RKO (cell line): ENCODE measurements around the gene COL23A1.
"Not testable (repeated sequence)": the region's sequence is repeated elsewhere in the genome, so short reads cannot be mapped to it uniquely, and the experiment has no call there.

Experiments
- DNase-seq: peaks from one replicate; pipeline ENCODE4 v3.0.0-alpha.2; 2016; ENCODE audit warnings: low spot score

Gene COL23A1

DNA sequence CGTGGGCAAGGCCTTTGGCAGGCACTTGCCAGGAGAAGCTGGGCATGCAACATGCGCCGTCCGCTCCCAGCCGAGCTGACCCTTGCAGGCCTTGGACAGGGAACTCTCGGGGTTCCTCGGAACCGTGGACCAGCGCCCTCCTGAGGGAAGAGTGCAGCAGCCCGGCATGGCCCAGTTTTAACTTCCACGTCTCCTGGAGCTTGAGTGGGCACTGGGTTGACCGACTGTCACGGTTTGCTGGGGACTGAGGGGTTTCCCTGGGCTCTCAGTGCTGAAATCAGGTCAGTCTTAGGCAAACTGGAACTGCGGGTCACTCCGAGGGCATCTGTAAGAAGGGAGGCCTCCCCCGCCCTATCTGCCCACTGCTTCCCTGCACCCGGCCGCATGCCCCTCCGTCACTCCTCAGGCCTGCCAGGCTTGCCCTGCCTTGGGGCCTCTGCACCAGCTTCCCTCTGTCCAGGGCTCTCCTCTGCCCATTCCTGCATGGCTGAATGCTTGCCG, 270.6 kb downstream of the COL23A1 start:
- no peak for DNase-seq

DNA sequence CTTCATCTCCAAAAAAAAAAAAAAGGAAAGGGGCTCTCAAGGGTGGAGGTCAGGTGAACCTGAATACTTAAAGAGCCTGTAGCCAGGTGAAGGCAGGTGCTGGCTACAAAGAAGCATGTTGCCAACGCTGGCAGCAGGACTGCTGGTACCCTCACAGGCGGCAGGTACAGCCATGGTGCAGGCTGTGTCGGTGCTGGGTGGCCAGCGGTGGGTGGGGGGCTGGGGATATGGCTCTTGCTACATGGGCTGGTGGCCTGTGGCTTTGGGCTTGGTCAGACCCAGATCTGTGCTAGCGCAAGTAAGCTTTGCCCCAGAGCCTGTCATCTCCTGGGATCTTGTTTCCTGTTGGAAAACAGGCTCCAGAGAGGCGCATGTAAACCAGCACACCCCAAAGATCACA, 271.3 kb downstream of the COL23A1 start:
- no peak for DNase-seq

- no peak for DNase-seq
These were observed 271.8 kb downstream of the COL23A1 start for GRCh38 chr5:178318382-178318781.

GRCh38 chr5:178317727-178318126, 272.5 kb downstream of the COL23A1 start:
- DNase-seq: not testable (repeated sequence)

- DNase-seq: no peak
These were observed 275.0 kb downstream of the COL23A1 start for GRCh38 chr5:178314961-178315820.

- no peak for DNase-seq
These were observed 276.0 kb downstream of the COL23A1 start for GRCh38 chr5:178314061-178314660.

GRCh38 chr5:178313316-178313715, 276.9 kb downstream of the COL23A1 start:
- no peak for DNase-seq

DNA sequence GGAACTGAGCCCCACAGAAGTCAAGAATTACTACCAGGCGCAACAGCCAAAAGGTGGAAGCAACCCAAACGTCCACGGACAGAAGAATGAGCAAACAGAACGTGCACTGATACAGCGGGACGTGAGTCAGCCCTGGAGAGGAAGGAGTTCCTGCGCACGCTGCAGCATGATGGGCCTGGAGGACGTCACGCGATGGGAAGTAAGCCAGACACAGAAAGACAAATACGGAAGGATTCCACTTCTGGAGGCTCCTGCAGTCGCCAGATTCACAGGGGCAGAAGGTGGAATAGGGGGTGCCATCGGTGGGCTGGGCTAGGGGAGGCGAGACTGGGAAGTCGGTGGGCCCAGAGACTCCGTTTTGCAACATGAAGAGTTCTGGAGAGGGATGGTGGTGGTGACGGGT, 277.3 kb downstream of the COL23A1 start:
- DNase-seq: no peak

- DNase-seq: no peak
These were observed 279.9 kb downstream of the COL23A1 start for GRCh38 chr5:178310130-178310865.

DNA sequence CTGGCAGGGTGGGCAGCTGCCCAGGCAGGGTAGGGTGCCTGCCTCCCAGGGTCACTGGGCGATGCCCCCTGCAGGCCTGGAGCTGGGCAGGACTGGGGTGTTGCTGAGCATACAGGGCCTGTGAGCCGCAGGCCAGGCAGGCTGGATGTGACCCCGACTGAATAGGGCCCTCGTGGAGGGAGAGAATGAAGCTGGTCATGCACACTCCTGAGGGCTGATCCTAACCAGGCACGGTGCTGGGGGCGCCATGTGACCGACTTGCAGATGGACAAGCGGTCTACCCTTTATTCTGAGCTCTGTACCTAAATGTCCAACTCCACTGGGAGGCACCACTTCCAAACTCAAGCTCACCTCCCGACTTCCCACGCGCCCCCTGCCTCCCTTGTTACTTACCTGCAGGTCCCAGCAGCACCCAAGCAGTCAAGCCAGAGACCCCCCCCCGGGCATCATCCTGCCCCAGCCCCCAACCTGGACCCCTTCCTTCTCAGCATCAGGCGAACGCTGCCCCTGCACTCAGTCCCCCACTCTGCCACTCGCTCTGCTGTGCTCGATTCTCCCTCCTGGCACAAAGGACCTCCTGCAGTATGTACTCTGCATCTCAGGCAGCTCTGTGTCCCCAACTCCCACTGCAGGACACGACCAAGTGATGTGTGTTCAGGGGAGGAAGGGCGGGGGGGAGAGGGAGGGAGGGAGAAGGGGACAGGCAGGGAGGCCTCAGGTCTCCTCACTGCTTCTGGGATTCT, 280.8 kb downstream of the COL23A1 start:
- no peak for DNase-seq

GRCh38 chr5:178308541-178309092, 281.6 kb downstream of the COL23A1 start:
- no peak for DNase-seq

DNA sequence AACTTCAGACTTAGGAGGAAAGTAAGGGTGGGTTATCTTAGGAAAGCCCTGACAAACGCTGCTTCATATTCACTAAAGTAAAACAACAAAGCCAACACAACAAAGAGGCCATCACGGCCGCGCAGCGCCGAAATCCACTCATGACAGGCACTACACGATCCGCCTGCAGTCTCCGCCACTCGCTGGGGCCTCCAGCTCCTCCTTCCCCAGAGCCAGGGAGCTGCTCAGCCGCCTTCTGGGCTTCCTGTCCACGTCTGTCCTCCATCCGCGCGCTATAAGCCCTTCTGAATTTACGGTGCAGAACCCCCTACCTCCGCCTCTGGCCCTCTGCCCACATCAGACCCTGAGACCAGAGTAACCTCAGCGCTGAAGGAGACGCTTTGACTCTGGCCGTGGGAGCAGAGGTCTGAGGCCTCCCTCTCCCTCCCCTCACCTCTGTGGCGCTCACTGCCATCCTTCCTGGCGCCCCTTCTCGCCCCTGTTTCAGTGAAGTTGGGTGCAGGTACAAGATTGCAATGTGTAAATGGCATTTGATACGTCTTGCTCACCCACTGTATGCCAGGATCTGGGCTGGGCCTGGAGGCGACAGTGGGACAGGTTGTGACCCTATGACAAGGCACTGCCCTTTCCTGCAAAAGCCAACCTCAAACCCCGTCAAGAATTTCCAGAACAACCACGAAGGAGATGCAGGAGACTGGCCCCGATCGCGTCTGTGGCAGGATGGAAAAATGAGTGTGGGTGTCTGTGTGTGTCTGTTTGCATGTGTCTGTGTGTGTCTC, 282.7 kb downstream of the COL23A1 start:
- no peak for DNase-seq

DNA sequence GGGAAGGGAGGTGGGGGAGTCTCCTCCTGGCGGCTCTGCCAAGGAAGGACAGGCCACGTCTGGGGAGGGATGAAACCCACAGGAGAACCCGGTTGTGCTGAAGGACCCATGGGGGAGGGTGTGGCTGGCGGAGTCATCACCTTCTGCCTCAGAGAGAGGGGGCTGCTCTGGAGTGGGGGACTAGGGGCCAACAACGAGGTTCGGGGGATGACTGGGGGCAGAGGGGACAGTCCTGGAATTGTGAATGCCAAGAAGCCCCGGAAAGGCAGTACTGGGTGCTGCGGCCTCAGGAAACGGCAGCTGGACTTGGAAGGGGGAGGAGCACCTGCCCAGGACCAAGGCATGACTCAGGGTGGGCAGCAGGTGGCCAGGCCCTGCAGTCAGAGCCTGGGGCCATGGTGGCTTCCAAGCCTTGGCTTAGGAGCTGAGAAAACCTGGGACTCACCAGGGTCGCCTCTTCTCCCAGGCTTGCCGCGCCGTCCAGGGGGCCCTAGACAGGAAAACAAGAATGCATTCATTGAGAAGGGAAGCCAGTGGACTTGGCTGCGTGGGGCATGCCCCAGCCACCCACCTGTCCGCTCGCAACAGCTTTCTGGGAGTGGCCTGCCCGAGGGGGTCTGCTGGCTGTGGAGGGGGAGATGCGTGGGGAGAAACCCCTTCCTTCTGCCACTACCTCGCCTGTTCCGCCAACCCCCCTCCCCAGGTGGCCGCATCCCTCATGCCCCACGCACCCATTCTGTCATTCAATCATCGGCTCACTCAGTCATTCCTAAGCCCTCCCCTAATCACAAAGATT, 283.6 kb downstream of the COL23A1 start:
- DNase-seq: no peak

DNA sequence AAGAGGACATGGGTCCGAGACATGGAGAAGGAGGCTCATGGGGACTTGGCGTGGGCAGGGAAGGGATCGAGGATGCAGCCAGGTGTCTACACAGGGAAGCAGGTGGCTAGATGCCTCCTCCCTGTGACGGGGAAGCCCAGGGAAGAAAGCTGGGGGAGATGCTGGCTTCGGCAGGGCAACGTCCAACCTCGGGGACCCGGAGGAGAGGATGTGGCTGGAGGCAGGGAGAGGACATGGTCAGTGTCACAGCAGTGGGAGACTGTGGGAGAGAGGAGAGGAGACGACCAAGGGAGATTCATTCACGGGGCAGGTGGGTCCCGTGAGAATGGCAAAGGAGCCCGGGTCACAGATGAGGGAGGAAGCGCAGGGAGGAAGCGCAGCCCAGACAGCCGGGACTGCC, 284.4 kb downstream of the COL23A1 start:
- DNase-seq: no peak

DNA sequence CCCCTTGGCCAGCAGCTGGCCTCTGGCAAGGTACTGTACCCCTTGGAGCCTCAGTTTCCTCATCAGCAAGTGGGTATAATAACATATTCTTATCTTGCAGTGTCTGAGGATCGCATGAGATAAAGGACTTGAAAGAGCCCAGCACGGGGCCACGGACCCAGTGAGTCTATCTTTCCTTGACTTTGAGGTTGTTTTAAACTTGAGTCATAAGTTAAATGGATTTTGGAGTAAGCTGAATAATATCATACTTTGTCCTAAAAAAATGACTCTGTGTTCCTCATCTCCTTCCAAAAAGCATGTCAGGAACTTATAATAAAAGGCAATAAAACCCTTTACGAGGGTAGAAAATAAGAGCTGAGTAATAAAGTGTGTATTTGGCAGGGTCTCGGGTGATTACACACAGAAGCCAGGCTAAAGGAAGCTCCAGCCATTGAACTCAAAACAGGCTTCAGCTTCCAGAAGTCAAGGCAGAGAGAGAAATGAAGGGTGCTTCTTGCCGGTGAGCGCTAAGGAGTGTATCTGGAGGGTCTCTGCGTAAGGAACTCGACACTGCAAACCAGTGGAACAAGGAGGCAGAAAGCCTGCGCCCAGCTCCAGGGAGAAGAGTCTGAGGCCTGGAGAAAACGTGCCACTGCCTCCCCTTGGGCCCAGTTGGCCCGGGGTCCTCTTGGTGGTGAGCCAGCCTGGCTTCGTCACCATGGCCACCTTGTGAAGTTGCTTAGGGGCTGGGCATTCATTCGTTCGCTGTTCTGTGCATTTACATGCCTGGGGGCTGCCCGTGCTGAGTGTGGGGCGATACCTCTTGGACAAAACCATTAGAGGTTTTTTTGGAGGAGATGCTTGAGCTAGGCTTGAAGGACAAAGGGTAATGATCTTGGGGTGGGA, 285.2 kb downstream of the COL23A1 start:
- no peak for DNase-seq

GRCh38 chr5:178304016-178304415, 286.2 kb downstream of the COL23A1 start:
- no peak for DNase-seq

DNA sequence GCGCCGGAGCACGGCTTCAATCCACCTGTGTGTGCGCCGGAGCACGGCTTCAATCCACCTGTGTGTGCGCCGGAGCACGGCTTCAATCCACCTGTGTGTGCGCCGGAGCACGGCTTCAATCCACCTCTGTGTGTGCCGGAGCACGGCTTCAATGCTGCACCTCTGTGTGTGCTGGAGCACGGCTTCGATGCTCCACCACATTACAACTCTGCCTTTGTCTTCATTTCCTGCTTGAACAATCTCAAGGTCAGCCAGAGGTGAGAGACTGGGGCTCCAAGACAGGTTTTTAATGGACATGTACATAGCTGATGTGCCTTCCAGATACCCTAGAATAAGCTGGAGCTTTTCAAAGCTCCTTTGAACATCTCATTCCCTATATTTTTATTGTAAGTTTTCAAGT, 287.9 kb downstream of the COL23A1 start:
- DNase-seq: not testable (repeated sequence)

DNA sequence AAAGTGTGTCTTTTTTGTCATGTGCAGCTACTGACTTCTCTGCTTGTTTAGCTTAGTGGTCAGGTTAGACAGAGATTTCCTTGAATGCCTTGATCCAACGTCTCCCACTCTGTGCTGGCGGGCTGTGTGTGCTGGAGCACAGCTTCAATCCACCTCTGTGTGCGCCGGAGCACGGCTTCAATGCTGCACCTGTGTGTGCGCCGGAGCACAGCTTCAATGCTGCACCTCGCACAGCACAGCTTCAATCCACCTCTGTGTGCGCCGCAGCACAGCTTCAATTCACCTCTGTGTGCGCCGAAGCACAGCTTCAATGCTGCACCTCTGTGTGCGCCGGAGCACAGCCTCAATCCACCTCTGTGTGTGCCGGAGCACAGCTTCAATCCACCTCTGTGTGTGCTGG, 288.6 kb downstream of the COL23A1 start:
- no peak for DNase-seq

GRCh38 chr5:178298283-178298807, 291.8 kb downstream of the COL23A1 start:
- DNase-seq: no peak
